Measurements from ENCODE around the gene TBX4.

The TBX4 gene

DNA sequence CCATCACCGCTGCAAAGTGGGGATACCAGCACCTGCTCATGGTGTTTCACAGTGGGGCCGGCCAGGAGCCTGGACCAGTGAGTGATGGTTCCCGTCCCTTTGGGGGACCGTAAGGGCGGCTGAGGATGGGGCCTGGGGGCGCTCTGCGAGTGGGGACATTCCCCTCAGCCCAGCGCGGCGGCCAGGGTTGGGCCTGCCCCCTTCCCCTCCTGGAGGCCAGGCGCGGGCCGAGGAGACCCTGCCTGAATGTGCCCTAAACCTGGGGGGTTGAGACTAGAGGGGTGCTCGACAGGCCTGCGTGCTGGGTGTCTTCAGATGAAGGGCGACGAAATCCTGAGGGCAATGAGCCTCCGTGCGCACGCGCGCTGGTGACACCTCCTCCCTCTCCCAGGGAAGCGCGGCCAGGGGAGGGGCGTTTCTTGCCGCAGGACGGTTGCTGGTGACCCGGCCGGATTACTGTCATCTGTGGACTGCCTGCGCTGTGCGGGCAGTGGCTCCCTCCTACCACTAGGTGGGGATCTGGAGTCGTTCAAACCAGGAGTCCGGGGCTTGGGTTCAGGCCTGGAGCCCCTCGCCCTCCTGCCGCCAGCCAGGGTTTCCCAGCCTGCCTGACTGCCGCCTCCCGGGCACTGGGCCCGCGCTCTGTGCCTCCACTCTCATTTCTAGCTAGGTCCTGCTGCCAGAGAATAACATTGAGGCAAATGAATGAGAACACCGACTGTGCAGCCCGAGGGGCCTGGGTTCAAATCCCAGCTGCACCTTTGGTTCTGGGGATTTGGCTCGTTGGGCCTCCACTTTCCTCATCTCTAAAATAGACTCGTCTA lies 35.5 kb upstream of the TBX4 start:
- TF ChIP-seq, protein P1, sequence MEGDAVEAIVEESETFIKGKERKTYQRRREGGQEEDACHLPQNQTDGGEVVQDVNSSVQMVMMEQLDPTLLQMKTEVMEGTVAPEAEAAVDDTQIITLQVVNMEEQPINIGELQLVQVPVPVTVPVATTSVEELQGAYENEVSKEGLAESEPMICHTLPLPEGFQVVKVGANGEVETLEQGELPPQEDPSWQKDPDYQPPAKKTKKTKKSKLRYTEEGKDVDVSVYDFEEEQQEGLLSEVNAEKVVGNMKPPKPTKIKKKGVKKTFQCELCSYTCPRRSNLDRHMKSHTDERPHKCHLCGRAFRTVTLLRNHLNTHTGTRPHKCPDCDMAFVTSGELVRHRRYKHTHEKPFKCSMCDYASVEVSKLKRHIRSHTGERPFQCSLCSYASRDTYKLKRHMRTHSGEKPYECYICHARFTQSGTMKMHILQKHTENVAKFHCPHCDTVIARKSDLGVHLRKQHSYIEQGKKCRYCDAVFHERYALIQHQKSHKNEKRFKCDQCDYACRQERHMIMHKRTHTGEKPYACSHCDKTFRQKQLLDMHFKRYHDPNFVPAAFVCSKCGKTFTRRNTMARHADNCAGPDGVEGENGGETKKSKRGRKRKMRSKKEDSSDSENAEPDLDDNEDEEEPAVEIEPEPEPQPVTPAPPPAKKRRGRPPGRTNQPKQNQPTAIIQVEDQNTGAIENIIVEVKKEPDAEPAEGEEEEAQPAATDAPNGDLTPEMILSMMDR (IDR thresholded peaks at IDR 0.05; ENCODE audit: control extremely low read depth, extremely low read depth, low read depth, missing control alignments) = peak; percentile 92
- DNase-seq (ENCODE audit: extremely low spot score) = peak; percentile 83
- ChIA-PET POLR2A (no interaction called here), CTCF (interaction anchor here (0.9 to 5.9 kb wide), 7 partner anchors 8 to 694 kb away, joined by 3 to 43 read pairs (median 3); no protein-coding TSS in a partner anchor)

DNA sequence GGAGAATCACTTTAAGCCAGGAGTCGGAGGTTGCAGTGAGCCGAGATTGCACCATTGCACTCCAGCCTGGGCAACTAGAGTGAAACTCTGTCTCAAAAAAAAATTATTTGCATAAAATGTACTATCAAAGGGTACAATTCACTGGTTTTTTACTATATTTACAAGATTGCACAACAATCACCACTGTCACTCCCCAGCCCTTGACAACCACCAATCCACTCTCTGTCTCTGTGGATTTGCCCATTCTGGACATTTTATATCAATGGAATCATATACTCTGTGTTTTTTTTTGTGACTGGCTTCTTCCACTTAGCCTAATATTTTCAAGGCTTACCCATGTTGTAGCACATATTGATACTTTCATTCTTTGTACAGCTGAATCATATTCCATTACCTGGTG lies 33.8 kb upstream of the TBX4 start:
- ChIA-PET POLR2A (no interaction called here), CTCF (interaction anchor here (2.2 kb wide), 1 partner anchor 132 kb away, joined by 8 read pairs; no protein-coding TSS in a partner anchor)
- DNase-seq (ENCODE audit: extremely low spot score) = no peak
- TF ChIP-seq, protein P1 (IDR thresholded peaks at IDR 0.05; ENCODE audit: control extremely low read depth, extremely low read depth, low read depth, missing control alignments) = no peak

DNA sequence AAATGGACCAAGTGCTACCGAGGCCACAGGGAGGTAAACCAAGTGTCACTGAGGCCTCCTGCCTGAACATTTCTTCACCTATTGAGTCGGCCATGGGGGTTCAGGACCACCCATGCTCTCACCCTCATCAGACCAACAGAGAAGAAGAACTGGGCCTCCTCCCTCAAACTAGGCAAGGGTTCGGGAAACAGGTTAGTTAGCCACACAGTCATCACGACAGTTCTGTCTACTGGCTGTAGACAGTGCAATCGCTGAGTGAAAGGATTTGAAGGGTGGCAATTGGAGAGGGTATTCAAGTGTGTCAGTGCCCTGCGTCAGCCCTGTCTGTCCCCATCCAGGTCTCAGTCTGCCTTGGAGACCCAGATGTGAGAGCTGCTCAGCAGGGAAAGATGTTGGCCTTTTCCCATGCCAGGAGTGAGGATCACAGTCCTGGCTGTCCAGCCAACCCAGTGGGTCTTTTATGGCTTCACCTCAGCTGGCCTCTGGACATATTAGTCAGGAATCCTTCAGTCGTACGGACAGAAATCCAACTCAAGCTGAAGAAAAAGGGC lies 32.7 kb upstream of the TBX4 start:
- ChIA-PET CTCF (interaction anchor here (0.9 to 1.4 kb wide), 3 partner anchors 9 to 690 kb away, joined by 3 to 4 read pairs (median 3); no protein-coding TSS in a partner anchor), POLR2A (no interaction called here)
- TF ChIP-seq, protein P1 (IDR thresholded peaks at IDR 0.05; ENCODE audit: control extremely low read depth, extremely low read depth, low read depth, missing control alignments) = no peak
- DNase-seq (ENCODE audit: extremely low spot score) = no peak

DNA sequence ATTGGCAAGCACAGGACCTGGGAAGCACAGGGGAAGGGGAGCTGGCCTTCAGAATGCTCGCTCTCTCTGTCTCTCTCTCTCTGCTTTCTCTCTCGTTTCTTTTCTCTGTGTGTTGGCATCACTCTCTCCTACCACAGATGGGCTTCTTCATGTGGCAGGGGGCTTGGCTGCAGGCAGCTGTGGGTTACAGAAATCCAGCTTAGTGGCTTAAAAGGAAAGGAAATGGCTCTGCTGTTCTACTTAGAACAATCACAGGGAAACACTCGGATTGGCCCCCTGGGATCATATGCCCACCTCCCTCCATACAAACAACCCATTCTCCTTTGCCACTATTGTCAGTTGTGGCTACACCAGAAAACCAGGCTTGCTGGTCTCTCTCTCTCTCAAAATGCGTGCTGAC lies 32.2 kb upstream of the TBX4 start:
- ChIA-PET POLR2A (no interaction called here), CTCF (interaction anchor here (0.9 to 1.4 kb wide), 3 partner anchors 9 to 689 kb away, joined by 3 to 4 read pairs (median 3); no protein-coding TSS in a partner anchor)
- TF ChIP-seq, protein P1 (IDR thresholded peaks at IDR 0.05; ENCODE audit: control extremely low read depth, extremely low read depth, low read depth, missing control alignments) = no peak
- no peak for DNase-seq (ENCODE audit: extremely low spot score)

DNA sequence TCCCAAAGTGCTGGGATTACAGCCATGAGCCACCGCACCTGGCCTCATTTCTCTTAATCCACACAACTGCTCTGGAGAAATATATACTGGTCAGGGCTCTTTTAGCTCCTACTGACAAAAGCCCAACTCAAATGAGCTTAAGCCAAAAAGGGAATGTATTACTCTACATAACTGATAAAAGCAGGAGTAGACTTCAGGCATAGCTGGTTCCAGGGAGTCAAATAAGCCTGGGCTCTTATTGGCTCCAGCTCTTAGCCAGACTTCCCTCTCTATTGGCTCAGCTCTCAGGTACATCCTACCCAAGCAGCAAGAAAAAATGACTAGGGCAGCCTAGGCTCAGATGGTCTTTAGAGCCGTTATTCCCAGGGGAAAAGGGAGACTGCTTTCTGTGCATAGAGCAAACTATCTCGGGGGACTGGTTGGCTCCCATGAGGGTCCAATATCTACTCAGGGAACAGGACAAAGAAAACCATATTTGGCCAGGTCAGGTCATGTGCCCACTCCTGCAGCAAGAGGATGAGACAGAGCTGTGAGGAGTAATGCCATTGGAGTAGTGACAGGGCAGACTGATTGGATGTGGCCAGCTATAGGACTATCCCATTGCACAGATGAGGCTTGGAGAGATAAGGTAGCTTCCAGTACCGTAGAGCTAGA lies 31.4 kb upstream of the TBX4 start:
- CTCF ChIA-PET = interaction anchor here (0.9 to 1.6 kb wide), 2 partner anchors 8 to 689 kb away, joined by 3 to 12 read pairs; no protein-coding TSS in a partner anchor
- TF ChIP-seq, protein P1 (IDR thresholded peaks at IDR 0.05; ENCODE audit: control extremely low read depth, extremely low read depth, low read depth, missing control alignments) = no peak
- POLR2A ChIA-PET = no interaction called here
- DNase-seq (ENCODE audit: extremely low spot score) = no peak

DNA sequence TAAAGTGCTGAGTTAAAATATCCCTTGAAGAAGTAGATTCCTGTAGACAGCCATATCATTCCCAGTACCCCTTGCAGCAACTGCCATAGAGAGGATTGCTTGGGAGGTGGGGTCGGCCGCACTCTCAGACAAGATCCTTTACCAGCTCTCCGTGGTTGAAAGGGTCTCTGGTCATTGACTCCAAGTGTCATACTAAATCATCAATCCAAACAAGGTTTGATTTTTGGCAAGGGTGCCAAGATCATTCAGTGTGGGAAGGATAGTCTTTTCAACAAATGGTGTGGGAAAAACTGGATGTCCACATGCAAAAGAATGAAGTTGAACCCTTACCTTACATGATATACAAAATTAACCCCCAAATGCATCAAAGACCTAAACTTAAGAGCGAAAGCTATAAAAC lies 30.8 kb upstream of the TBX4 start:
- POLR2A ChIA-PET = no interaction called here
- DNase-seq (ENCODE audit: extremely low spot score) = no peak
- CTCF ChIA-PET = interaction anchor here (1.6 kb wide), 1 partner anchor 9 kb away, joined by 12 read pairs; no protein-coding TSS in a partner anchor
- TF ChIP-seq, protein P1 (IDR thresholded peaks at IDR 0.05; ENCODE audit: control extremely low read depth, extremely low read depth, low read depth, missing control alignments) = no peak
